SK-N-MC (cell line): ENCODE results near the gene RAG1.

ENCODE experiments used
- DNase-seq: peaks from one replicate; pipeline ENCODE4 v3.0.0-alpha.2; 2011; ENCODE audit warnings: low read depth, low spot score
- H3K27ac ChIP-seq: fragments of 200-600 bp; sonication (generic); 2 replicates; pipeline ENCODE4 v1.5.1; 2016; ENCODE audit warnings: mixed run types
- H3K36me3 ChIP-seq: fragments of 200-600 bp; sonication (generic); 2 replicates; pipeline ENCODE4 v1.6.1; 2017; ENCODE audit warnings: antibody characterized with exemption, low read length, mixed read lengths; ENCODE audit not compliant: insufficient read depth
- H3K4me3 ChIP-seq: fragments of 200-600 bp; sonication (generic); 2 replicates; pipeline ENCODE4 v1.5.1; 2016
- H3K9ac ChIP-seq: fragments of 200-600 bp; sonication (generic); 2 replicates; pipeline ENCODE4 v1.8.0; 2017; ENCODE audit warnings: mixed run types, mixed read lengths; ENCODE audit not compliant: insufficient read length
- H3K9me3 ChIP-seq: fragments of 200-600 bp; sonication (generic); 2 replicates; pipeline ENCODE4 v1.6.1; 2017; ENCODE audit warnings: low read depth, mild to moderate bottlenecking, antibody characterized with exemption, low read length, moderate library complexity, mixed read lengths
- EZH2 ChIP-seq: fragments of 200-600 bp; sonication (generic); IDR thresholded peaks from one replicate; pipeline ENCODE4 v1.6.1; 2017; ENCODE audit warnings: antibody characterized with exemption
- FOXP2 ChIP-seq: optimal IDR thresholded peaks from 2 replicates; pipeline ENCODE3; 2011; ENCODE audit warnings: mild to moderate bottlenecking, moderate library complexity; ENCODE audit not compliant: insufficient read depth; ENCODE audit errors: extremely low read length, control extremely low read depth
- POLR2AphosphoS5 ChIP-seq: IDR thresholded peaks from 2 replicates; pipeline ENCODE4 v1.6.1; 2012; ENCODE audit warnings: mild to moderate bottlenecking, low read depth, low read length, borderline replicate concordance

The RAG1 gene

GRCh38 chr11:36581536-36581935 is 13.7 kb downstream of the RAG1 start:
- H3K27ac ChIP-seq = no peak overlapping the region
- H3K9me3 ChIP-seq = no peaks in the 10 kb centered on the region
- no peak overlapping the region for H3K4me3 ChIP-seq
- no peaks in the 10 kb centered on the region for H3K36me3 ChIP-seq
- no peak overlapping the region for H3K9ac ChIP-seq
- DNase-seq = no peak
- TF ChIP-seq POLR2AphosphoS5 (no peak), EZH2 (no peak), FOXP2 (no peak)

DNA sequence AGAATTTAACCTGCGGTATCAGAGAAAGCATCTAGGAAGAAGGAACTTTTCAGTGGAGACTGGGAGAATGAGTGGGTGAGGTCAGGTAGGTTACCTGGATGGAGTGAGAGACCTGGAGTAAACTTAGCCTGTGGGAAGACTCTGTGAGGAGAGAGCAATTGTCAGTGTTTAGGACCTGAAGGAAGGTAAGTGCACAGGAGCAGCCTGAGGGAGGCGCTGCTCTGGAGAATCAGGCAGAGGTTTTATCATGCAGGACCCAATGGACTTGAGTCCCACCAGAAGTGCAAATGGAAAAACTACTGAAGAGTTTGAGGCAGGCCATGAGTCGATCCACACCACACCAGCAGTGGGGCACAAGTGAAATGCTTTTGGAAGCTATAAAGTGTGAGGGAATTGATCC is 15.9 kb downstream of the RAG1 start:
- Histone ChIP-seq H3K36me3 (no peaks in the 10 kb centered on the region), H3K9me3 (no peaks in the 10 kb centered on the region), H3K27ac (no peak overlapping the region), H3K4me3 (no peak overlapping the region), H3K9ac (no peak overlapping the region)
- no peak for DNase-seq
- TF ChIP-seq EZH2 (no peak), POLR2AphosphoS5 (no peak), FOXP2 (no peak)

GRCh38 chr11:36586543-36586942 is 18.7 kb downstream of the RAG1 start:
- Histone ChIP-seq H3K36me3 (no peaks in the 10 kb centered on the region), H3K9me3 (no peaks in the 10 kb centered on the region), H3K27ac (no peak overlapping the region), H3K9ac (no peak overlapping the region), H3K4me3 (no peak overlapping the region)
- no peak for DNase-seq
- no peak for TF ChIP-seq EZH2
- TF ChIP-seq POLR2AphosphoS5 = no peak
- no peak for TF ChIP-seq FOXP2

DNA sequence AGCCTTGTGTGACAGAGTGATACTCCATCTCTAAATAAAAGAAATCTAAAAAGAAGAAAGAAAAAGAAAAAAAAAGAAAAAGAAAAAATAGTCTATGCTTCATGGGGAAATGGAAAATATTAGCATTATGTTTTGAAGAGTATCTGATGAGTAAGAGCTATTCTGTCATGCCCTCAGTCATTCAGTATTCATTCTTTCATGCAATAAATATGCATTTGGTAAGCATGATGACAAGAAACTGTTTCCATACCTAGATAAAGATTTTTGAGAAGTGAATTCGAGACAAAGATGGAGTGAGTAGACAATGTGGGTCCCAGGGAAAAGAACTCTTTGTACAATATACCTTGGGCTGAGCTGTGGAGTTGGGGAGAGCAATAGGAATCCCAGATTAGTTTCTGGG is 20.3 kb downstream of the RAG1 start:
- no peak for TF ChIP-seq EZH2
- no peak for TF ChIP-seq FOXP2
- TF ChIP-seq POLR2AphosphoS5 = no peak
- Histone ChIP-seq H3K9ac (no peak overlapping the region), H3K4me3 (no peak overlapping the region), H3K36me3 (no peaks in the 10 kb centered on the region), H3K27ac (no peak overlapping the region), H3K9me3 (no peaks in the 10 kb centered on the region)
- DNase-seq = no peak

DNA sequence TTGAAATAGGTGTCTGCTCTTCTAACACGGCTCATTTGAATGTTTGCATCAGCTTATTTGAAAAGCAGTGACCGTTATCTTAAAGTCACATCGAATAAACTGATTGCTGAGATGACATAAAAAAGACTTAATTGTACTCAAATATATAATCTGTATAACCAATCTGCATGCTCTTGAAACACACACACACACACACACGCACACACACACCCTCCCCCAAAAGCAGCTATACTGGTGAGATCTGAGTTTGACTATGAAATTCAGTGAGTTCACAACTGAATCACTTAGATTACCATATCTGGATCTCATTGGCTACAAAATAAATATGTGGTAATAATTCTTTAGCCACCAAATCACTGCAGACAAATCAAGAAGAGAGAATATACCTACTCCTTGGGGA is 22.7 kb downstream of the RAG1 start:
- TF ChIP-seq EZH2 = no peak
- H3K9ac ChIP-seq = no peak overlapping the region
- H3K9me3 ChIP-seq = no peaks in the 10 kb centered on the region
- no peak overlapping the region for H3K27ac ChIP-seq
- no peak overlapping the region for H3K4me3 ChIP-seq
- H3K36me3 ChIP-seq = no peaks in the 10 kb centered on the region
- no peak for DNase-seq

DNA sequence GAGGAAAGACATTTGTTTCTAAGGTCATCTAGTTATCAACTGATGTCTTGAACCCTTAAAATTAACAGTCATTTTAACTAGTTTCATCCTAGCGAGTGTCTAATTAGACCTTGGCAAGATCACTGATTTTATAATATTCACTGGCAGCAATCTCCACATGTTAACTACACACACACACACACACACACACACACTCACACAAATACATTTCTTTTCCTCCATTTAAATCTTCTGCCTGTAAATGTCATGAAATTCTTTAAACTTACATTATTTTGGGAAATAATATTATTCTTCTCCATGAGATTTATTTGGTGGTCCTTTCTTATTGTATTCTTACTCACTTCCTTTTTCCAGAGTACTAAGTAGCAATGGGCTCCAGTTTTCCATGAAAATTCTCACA is 23.6 kb downstream of the RAG1 start:
- Histone ChIP-seq H3K9ac (no peak overlapping the region), H3K4me3 (no peak overlapping the region), H3K9me3 (no peaks in the 10 kb centered on the region), H3K27ac (no peak overlapping the region), H3K36me3 (no peaks in the 10 kb centered on the region)
- DNase-seq = no peak
- TF ChIP-seq EZH2 (peak; percentile 60), POLR2AphosphoS5 (no peak), FOXP2 (no peak)

GRCh38 chr11:36594316-36594989 is 26.6 kb downstream of the RAG1 start, which contains the start of gene IFTAP:
Gene IFTAP, plus strand, starts transcription at chr11:36594502. Its CDS starts 15,602 bp downstream, at chr11:36610104.
- Histone ChIP-seq H3K36me3 (no peaks in the 10 kb centered on the region), H3K4me3 (peak within 1 kb of the TSS; percentile 92), H3K9ac (peak within 1 kb of the TSS; percentile 81), H3K9me3 (no peaks in the 10 kb centered on the region), H3K27ac (no peak within 1 kb of the TSS)
- peak; percentile 90 for DNase-seq
- TF ChIP-seq EZH2 (no peak), POLR2AphosphoS5 (peak; percentile 74), FOXP2 (no peak)

- no peak overlapping the region for H3K27ac ChIP-seq
- H3K9ac ChIP-seq = no peak overlapping the region
- H3K4me3 ChIP-seq = no peak overlapping the region
- no peak for TF ChIP-seq EZH2
- no peak for TF ChIP-seq FOXP2
- no peak for TF ChIP-seq POLR2AphosphoS5
- DNase-seq = no peak
- H3K9me3 ChIP-seq = no peaks in the 10 kb centered on the region
- H3K36me3 ChIP-seq = no peaks in the 10 kb centered on the region
Measured at GRCh38 chr11:36596880-36597279, 29.1 kb downstream of the RAG1 start.

- no peak for DNase-seq
- Histone ChIP-seq H3K4me3 (no peak within 1 kb of the TSS), H3K9me3 (no peaks in the 10 kb centered on the region), H3K9ac (no peak within 1 kb of the TSS), H3K27ac (no peak within 1 kb of the TSS), H3K36me3 (no peaks in the 10 kb centered on the region)
- TF ChIP-seq POLR2AphosphoS5 (no peak), FOXP2 (no peak), EZH2 (no peak)
Measured at GRCh38 chr11:36598051-36598450, 30.2 kb downstream of the RAG1 start, which contains the start of gene RAG2. Gene RAG2, minus strand, starts transcription at chr11:36598236. Its CDS starts 4,068 bp downstream, at chr11:36594168.
